Measurements from ENCODE around the gene PEMT. TPM values are rescaled to one million over a fixed set of nuclear protein-coding genes. Genes with fewer than 3 reads are reported as not detected.
A peak's percentile ranks its signal among the peaks of the same experiment; 100 is the strongest.

Gene PEMT
- total and polyA plus RNA-seq, 4 donors: 18.7 to 59.1 (median 34.4) TPM

GRCh38 chr17:17497065-17497844 is 94.3 kb downstream of the PEMT start:
- Histone ChIP-seq H3K9ac (ENCODE audit: insufficient read depth in 1 of 2, low read length in 2 of 2) (no peak overlapping the region), H3K9me3 (ENCODE audit: control insufficient read depth in 4 of 4, insufficient read depth in 3 of 4, low read length in 3 of 4) (no peaks in the 10 kb centered on the region), H3K27ac (ENCODE audit: low read depth in 1 of 2, low read length in 1 of 2) (no peak overlapping the region), H3K4me3 (no peak overlapping the region), H3K36me3 (ENCODE audit: control insufficient read depth in 4 of 4, insufficient read depth in 4 of 4, low read length in 4 of 4) (peaks cover 0 to 7% (median 1%) of the 10 kb centered on the region in 4 donors), H3K4me1 (ENCODE audit: control insufficient read depth in 5 of 5, insufficient read depth in 5 of 5, low read length in 5 of 5) (peaks cover 0 to 9% (median 0%) of the 10 kb centered on the region in 5 donors), H3K27me3 (ENCODE audit: control insufficient read depth in 3 of 3, insufficient read depth in 3 of 3, low read length in 2 of 3) (peaks cover 0 to 6% (median 0%) of the 10 kb centered on the region in 3 donors)
- no peak for ATAC-seq (ENCODE audit: insufficient read depth, low FRiP score)
- DNase-seq: peak in 1 of 3 donors; percentile 8
- 45 to 50% methylated on average over 17 to 19 of the region's 19 CpGs for WGBS, 2 donors
- no peak for TF ChIP-seq CTCF (IDR thresholded peaks at IDR 0.05; ENCODE audit: control extremely low read depth, extremely low read depth)

- 0 to 1% methylated on average over 74 to 93 of the region's 93 CpGs for WGBS, 2 donors
- peaks cover 0 to 6% (median 0%) of the 10 kb centered on the region in 3 donors for H3K27me3 ChIP-seq (ENCODE audit: control insufficient read depth in 3 of 3, insufficient read depth in 3 of 3, low read length in 2 of 3)
- peak; percentile 94 for TF ChIP-seq CTCF (IDR thresholded peaks at IDR 0.05; ENCODE audit: control extremely low read depth, extremely low read depth)
- H3K4me1 ChIP-seq (ENCODE audit: control insufficient read depth in 5 of 5, insufficient read depth in 5 of 5, low read length in 5 of 5): peaks cover 0 to 9% (median 0%) of the 10 kb centered on the region in 5 donors
- DNase-seq (peak; percentile 86 to 90 (median 88)), ATAC-seq (ENCODE audit: insufficient read depth, low FRiP score) (peak; percentile 94)
- peak within 1 kb of the TSS; percentile 83 to 89 for H3K27ac ChIP-seq (ENCODE audit: low read depth in 1 of 2, low read length in 1 of 2)
- peak within 1 kb of the TSS; percentile 56 for H3K4me3 ChIP-seq
- peaks cover 5 to 15% (median 6%) of the 10 kb centered on the region in 4 donors for H3K36me3 ChIP-seq (ENCODE audit: control insufficient read depth in 4 of 4, insufficient read depth in 4 of 4, low read length in 4 of 4)
- H3K9me3 ChIP-seq (ENCODE audit: control insufficient read depth in 4 of 4, insufficient read depth in 3 of 4, low read length in 3 of 4): no peaks in the 10 kb centered on the region
- no peak within 1 kb of the TSS for H3K9ac ChIP-seq (ENCODE audit: insufficient read depth in 1 of 2, low read length in 2 of 2)
Measured at GRCh38 chr17:17496189-17497064, 95.1 kb downstream of the PEMT start, which contains the start of gene RASD1. RASD1 (minus strand) TSS chr17:17496395; CDS start chr17:17496181, 214 bp downstream.

- Histone ChIP-seq H3K4me3 (peak overlapping the region; percentile 56), H3K9me3 (ENCODE audit: control insufficient read depth in 4 of 4, insufficient read depth in 3 of 4, low read length in 3 of 4) (no peaks in the 10 kb centered on the region), H3K4me1 (ENCODE audit: control insufficient read depth in 5 of 5, insufficient read depth in 5 of 5, low read length in 5 of 5) (peaks cover 0 to 9% (median 0%) of the 10 kb centered on the region in 5 donors), H3K27me3 (ENCODE audit: control insufficient read depth in 3 of 3, insufficient read depth in 3 of 3, low read length in 2 of 3) (peaks cover 0 to 6% (median 0%) of the 10 kb centered on the region in 3 donors), H3K27ac (ENCODE audit: low read depth in 1 of 2, low read length in 1 of 2) (peak overlapping the region; percentile 81 to 86), H3K36me3 (ENCODE audit: control insufficient read depth in 4 of 4, insufficient read depth in 4 of 4, low read length in 4 of 4) (peaks cover 5 to 20% (median 10%) of the 10 kb centered on the region in 4 donors), H3K9ac (ENCODE audit: insufficient read depth in 1 of 2, low read length in 2 of 2) (no peak overlapping the region)
- DNase-seq (peak in 1 of 3 donors; percentile 32), ATAC-seq (ENCODE audit: insufficient read depth, low FRiP score) (no peak)
- no peak for TF ChIP-seq CTCF (IDR thresholded peaks at IDR 0.05; ENCODE audit: control extremely low read depth, extremely low read depth)
- 1% methylated on average over 60 to 65 of the region's 65 CpGs for WGBS, 2 donors
Measured at GRCh38 chr17:17495536-17496188, 95.8 kb downstream of the PEMT start.

Measured in lung (tissue), 12 donors.